AG09309 (cell line): ENCODE measurements around the gene TTC36.
"Not testable (repeated sequence)": the region's sequence is repeated elsewhere in the genome, so short reads cannot be mapped to it uniquely, and the experiment has no call there.

Experiments
- DNase-seq: peaks from one replicate; pipeline ENCODE4 v3.0.0-alpha.2; 2010; ENCODE audit warnings: low read depth
- H3K4me3 ChIP-seq: 2 replicates; pipeline ENCODE4 v1.5.1; 2011; ENCODE audit warnings: mild to moderate bottlenecking, low read depth, low read length, moderate library complexity; ENCODE audit not compliant: control insufficient read depth
- TF ChIP-seq, protein P1 (sequence below): IDR thresholded peaks from 2 replicates; pipeline ENCODE4 v1.5.1; 2011; ENCODE audit warnings: mild to moderate bottlenecking, low read depth, low read length, inconsistent platforms; ENCODE audit not compliant: insufficient read depth, control insufficient read depth; ENCODE audit errors: missing control alignments

TTC36 gene

GRCh38 chr11:118574636-118575035 lies 47.4 kb downstream of the TTC36 start:
- DNase-seq, result no peak
- TF ChIP-seq, protein P1, sequence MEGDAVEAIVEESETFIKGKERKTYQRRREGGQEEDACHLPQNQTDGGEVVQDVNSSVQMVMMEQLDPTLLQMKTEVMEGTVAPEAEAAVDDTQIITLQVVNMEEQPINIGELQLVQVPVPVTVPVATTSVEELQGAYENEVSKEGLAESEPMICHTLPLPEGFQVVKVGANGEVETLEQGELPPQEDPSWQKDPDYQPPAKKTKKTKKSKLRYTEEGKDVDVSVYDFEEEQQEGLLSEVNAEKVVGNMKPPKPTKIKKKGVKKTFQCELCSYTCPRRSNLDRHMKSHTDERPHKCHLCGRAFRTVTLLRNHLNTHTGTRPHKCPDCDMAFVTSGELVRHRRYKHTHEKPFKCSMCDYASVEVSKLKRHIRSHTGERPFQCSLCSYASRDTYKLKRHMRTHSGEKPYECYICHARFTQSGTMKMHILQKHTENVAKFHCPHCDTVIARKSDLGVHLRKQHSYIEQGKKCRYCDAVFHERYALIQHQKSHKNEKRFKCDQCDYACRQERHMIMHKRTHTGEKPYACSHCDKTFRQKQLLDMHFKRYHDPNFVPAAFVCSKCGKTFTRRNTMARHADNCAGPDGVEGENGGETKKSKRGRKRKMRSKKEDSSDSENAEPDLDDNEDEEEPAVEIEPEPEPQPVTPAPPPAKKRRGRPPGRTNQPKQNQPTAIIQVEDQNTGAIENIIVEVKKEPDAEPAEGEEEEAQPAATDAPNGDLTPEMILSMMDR, result no peak
- peak overlapping the region; percentile 99 for H3K4me3 ChIP-seq

DNA sequence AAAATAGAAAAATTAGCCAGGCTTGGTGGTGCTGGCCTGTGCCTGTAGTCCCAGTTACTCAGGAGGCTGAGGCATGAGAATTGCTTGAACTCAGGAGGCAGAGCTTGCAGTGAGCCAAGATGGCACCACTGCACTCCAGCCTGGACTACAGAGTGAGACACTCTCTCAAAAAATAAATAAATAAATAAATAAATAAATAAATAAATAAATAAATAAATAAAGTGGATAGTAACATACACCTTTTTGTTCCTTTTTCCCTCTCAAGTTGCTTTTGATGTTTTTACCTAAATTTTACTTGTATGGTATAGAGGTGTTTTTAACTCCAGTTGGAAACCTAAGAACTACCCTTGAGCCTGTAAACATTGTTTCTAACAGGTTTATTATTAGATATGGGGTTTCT lies 50.7 kb downstream of the TTC36 start:
- not testable (repeated sequence) for H3K4me3 ChIP-seq, DNase-seq
